HepG2 (cell line): Measurements from ENCODE around the gene GSDMA. TPM values are rescaled to one million over a fixed set of nuclear protein-coding genes. Genes with fewer than 3 reads are reported as not detected.

Source experiments
- ATAC-seq: fragments of 200-7000 bp; cut with Tn5 transposase; 3 replicates; pipeline ENCODE4 v1.9.1; 2020; ENCODE audit warnings: mild to moderate bottlenecking, moderate library complexity
- BruUV-seq: library from RNA; stranded (reverse); fragments of 400-500 nt; replicated peaks from 2 replicates; lab custom pipeline; 2021; lab: Mats Ljungman, UMichigan
- CTCF ChIA-PET: fragments of 300-600 bp; formaldehyde crosslinking; extraction: SDS; loops from one replicate; lab custom pipeline; 2021; ENCODE audit warnings: low total read pairs, inconsistent platforms, low intra/inter-chr PET ratio; lab: Yijun Ruan, JAX
- POLR2A ChIA-PET: fragments of 350-600 bp; sonication (Branson Sonifier 250); formaldehyde crosslinking; loops from one replicate; lab custom pipeline; 2020; ENCODE audit warnings: antibody characterized with exemption, inconsistent platforms; lab: Yijun Ruan, JAX
- DNase-seq: peaks from one replicate; pipeline ENCODE4 v3.0.0-alpha.2; 2015; ENCODE audit warnings: low spot score
- FAIRE-seq: peaks from 3 replicates; lab custom pipeline; 2011; peaks lifted over from hg19 to GRCh38; lab: Jason Lieb, UNC
- H2AFZ ChIP-seq: one replicate; pipeline ENCODE4 v1.6.1; 2011; ENCODE audit warnings: low read length, inconsistent platforms
- H3K27ac ChIP-seq: fragments of 300-600 bp; 3 replicates; pipeline ENCODE4 v1.8.0; 2011; ENCODE audit warnings: mixed run types, mild to moderate bottlenecking, mixed read lengths, low read length, inconsistent platforms; ENCODE audit not compliant: insufficient read depth; ENCODE audit errors: extremely low read length
- H3K27me3 ChIP-seq, 2 experiments: fragments of 200-600 bp in 1 of 2; 2 replicates in 1 of 2; 3 replicates in 1 of 2; pipeline versions ENCODE4 v1.6.0 to v1.8.0; 2011; ENCODE audit warnings: low read length in 2 of 2, mild to moderate bottlenecking in 2 of 2, moderate library complexity in 2 of 2, inconsistent platforms in 1 of 2; ENCODE audit not compliant: insufficient read depth in 2 of 2, control insufficient read depth in 1 of 2
- H3K36me3 ChIP-seq, 2 experiments: fragments of 200-600 bp in 1 of 2; replicated peaks in 1 of 2; 2 replicates in 1 of 2; 3 replicates in 1 of 2; pipeline versions ENCODE4 v1.5.1 to v1.8.0; 2011; ENCODE audit warnings: low read length in 2 of 2, inconsistent platforms in 1 of 2; ENCODE audit not compliant: insufficient read depth in 2 of 2, control insufficient read depth in 1 of 2
- H3K4me1 ChIP-seq: 2 replicates; pipeline ENCODE4 v1.5.1; 2012; ENCODE audit warnings: low read length, inconsistent platforms; ENCODE audit not compliant: insufficient read depth
- H3K4me2 ChIP-seq: 2 replicates; pipeline ENCODE4 v1.6.0; 2011; ENCODE audit warnings: low read depth, low read length, inconsistent platforms
- H3K4me3 ChIP-seq, 3 experiments: fragments of 200-600 bp in 1 of 3; sonication (generic), shearing (Covaris generic) in 1 of 3; replicated peaks in 1 of 3; 2 replicates each; pipeline ENCODE4 v1.5.1; 2011 to 2016; ENCODE audit warnings: low read length in 3 of 3, inconsistent platforms in 2 of 3, low read depth in 2 of 3, mild to moderate bottlenecking in 2 of 3, control low read depth in 1 of 3, mixed read lengths in 1 of 3; ENCODE audit not compliant: insufficient read depth in 1 of 3
- H3K79me2 ChIP-seq: one replicate; pipeline ENCODE4 v1.6.1; 2011; ENCODE audit warnings: low read length, inconsistent platforms; ENCODE audit not compliant: insufficient read depth
- H3K9ac ChIP-seq: 2 replicates; pipeline ENCODE4 v1.6.0; 2011; ENCODE audit warnings: mild to moderate bottlenecking, low read depth, low read length, inconsistent platforms; ENCODE audit not compliant: insufficient read depth
- H3K9me3 ChIP-seq: 2 replicates; pipeline ENCODE4 v1.5.1; 2012; ENCODE audit warnings: mild to moderate bottlenecking, low read length
- H4K20me1 ChIP-seq: 2 replicates; pipeline ENCODE4 v1.6.0; 2011; ENCODE audit warnings: inconsistent platforms, mild to moderate bottlenecking, low read length, moderate library complexity; ENCODE audit not compliant: insufficient read depth
- DPF2 ChIP-seq: sonication (generic); formaldehyde crosslinking; IDR thresholded peaks from 2 replicates; pipeline ENCODE4 v1.4.0; 2020; ENCODE audit warnings: mild to moderate bottlenecking, low read depth, missing genetic modification reagents, borderline replicate concordance
- HDAC1 ChIP-seq: sonication (generic); formaldehyde crosslinking; IDR thresholded peaks from 2 replicates; pipeline ENCODE4 v1.5.1; 2020; ENCODE audit warnings: mild to moderate bottlenecking, missing genetic modification reagents
- IRX3 ChIP-seq: sonication (generic); formaldehyde crosslinking; IDR thresholded peaks from 2 replicates; pipeline ENCODE4 v1.8.1; 2023; ENCODE audit warnings: mild to moderate bottlenecking, low read depth, missing genetic modification reagents, borderline replicate concordance
- PHF21A ChIP-seq: sonication (generic); formaldehyde crosslinking; IDR thresholded peaks from 2 replicates; pipeline ENCODE4 v1.5.0; 2020; ENCODE audit warnings: mild to moderate bottlenecking, missing genetic modification reagents
- PRMT3 ChIP-seq: sonication (generic); formaldehyde crosslinking; IDR thresholded peaks from 2 replicates; pipeline ENCODE4 v1.8.1; 2022; ENCODE audit warnings: low read depth, mild to moderate bottlenecking, moderate library complexity, missing genetic modification reagents, borderline replicate concordance
- TEAD2 ChIP-seq: sonication (generic); formaldehyde crosslinking; IDR thresholded peaks from 2 replicates; pipeline ENCODE4 v1.9.0; 2021; ENCODE audit warnings: missing genetic modification reagents
- THYN1 ChIP-seq: sonication (generic); formaldehyde crosslinking; IDR thresholded peaks from 2 replicates; pipeline ENCODE4 v1.8.1; 2023; ENCODE audit warnings: low read depth, mild to moderate bottlenecking, moderate library complexity, missing genetic modification reagents, borderline replicate concordance
- ZFY ChIP-seq: sonication (generic); formaldehyde crosslinking; IDR thresholded peaks from 2 replicates; pipeline ENCODE4 v1.4.0; 2020; ENCODE audit warnings: missing genetic modification reagents
- WGBS: methylation state at CpG from one replicate; pipeline ENCODE4 v1.1.6; 2017; ENCODE audit warnings: low lambda C conversion rate; 5-methylcytosine and 5-hydroxymethylcytosine counted together
- in situ Hi-C: cut with HindIII; loops from 2 replicates; pipeline ENCODE4 v1.10.0; 2017; ENCODE audit warnings: low pct_unique_long_range_greater_than_20kb; ENCODE audit not compliant: extremely low pct_ligation_motif_present
- intact Hi-C: fragments of 100-400 bp; cut with micrococcal nuclease; formaldehyde crosslinking; loops from one replicate; pipeline ENCODE4 v1.10.0; 2022; ENCODE audit not compliant: unreplicated experiment
- polyA plus RNA-seq, 8 experiments: library from polyadenylated mRNA; depleted of rRNA in 3 of 8; stranded (reverse) in 7 of 8; unstranded in 1 of 8; fragments of >200 nt; fragmentation: Illumina TruSeq in 4 of 8; extraction: Trizol in 4 of 8; gene quantifications; 2 replicates each; pipeline versions ENCODE4 v1.2.1 to v1.2.3, GENCODE V29; 2011 to 2016; ENCODE audit warnings: low read depth in 4 of 8, missing spikeins in 1 of 8, mixed read lengths in 1 of 8; ENCODE audit not compliant: insufficient read depth in 1 of 8
- total RNA-seq, 5 experiments: library from RNA; depleted of rRNA; stranded (reverse); fragments of >200 nt; fragmentation: Illumina TruSeq; extraction: Trizol; gene quantifications; 2 replicates each; pipeline ENCODE4 v1.2.3, GENCODE V29; 2016; ENCODE audit warnings: low read depth in 1 of 5
- TF ChIP-seq, protein P1 (sequence below): sonication (generic); formaldehyde crosslinking; IDR thresholded peaks from 2 replicates; pipeline ENCODE4 v1.4.0; 2020; ENCODE audit warnings: missing genetic modification reagents, borderline replicate concordance
- TF ChIP-seq, protein P2 (sequence below): sonication (generic); formaldehyde crosslinking; IDR thresholded peaks from 2 replicates; pipeline ENCODE4 v1.8.1; 2022; ENCODE audit warnings: mild to moderate bottlenecking, missing genetic modification reagents

GSDMA gene
- total and polyA plus RNA-seq, 2 of the 13 experiments (the other 11 are each of a cell fraction or from before 2014, with no cell fraction given), result not detected

DNA sequence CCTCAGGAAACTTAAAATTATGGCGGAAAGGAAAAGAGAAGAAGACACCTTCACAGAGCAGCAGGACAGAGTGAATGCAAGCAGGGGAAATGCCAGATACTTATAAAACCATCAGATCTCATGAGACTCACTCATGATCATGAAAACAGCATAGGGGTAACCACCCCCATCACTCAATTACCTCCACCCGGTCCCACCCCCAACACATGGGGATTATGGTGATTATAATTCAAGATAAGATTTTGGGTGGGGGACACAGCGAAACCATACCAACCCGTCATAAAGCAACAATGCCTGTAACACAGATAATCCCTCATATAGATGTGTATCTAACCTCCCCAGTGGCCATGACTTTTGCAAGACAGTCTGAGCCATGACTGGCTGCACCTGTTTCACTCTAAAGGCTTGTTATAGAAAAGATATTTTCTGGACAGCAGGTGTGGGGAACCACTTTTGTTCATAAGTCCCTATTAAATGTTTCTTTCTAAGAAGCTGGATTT lies 7.0 kb upstream of the GSDMA start:
- FAIRE-seq, result no peak
- Histone ChIP-seq H3K4me3 (no peak overlapping the region), H3K36me3 (no peaks in the 10 kb centered on the region), H3K79me2 (no peaks in the 10 kb centered on the region), H2AFZ (no peak overlapping the region), H3K27me3 (peaks cover 0 to 14% of the 10 kb centered on the region in 2 experiments; a peak in 3 of 5 replicates), H3K9me3 (no peaks in the 10 kb centered on the region), H3K27ac (no peak overlapping the region), H3K9ac (no peak overlapping the region), H3K4me2 (no peak overlapping the region), H4K20me1 (no peaks in the 10 kb centered on the region), H3K4me1 (peaks cover 59% of the 10 kb centered on the region)
- ChIA-PET POLR2A (no interaction called here), CTCF (no interaction called here)
- no peak for ATAC-seq
- TF ChIP-seq ZFY (CRISPR knock-in tag), result no peak
- no peak for TF ChIP-seq HDAC1 (CRISPR knock-in tag)
- TF ChIP-seq TEAD2, result no peak
- no peak for TF ChIP-seq PRMT3
- TF ChIP-seq THYN1 (CRISPR knock-in tag), result no peak
- TF ChIP-seq, protein P1, sequence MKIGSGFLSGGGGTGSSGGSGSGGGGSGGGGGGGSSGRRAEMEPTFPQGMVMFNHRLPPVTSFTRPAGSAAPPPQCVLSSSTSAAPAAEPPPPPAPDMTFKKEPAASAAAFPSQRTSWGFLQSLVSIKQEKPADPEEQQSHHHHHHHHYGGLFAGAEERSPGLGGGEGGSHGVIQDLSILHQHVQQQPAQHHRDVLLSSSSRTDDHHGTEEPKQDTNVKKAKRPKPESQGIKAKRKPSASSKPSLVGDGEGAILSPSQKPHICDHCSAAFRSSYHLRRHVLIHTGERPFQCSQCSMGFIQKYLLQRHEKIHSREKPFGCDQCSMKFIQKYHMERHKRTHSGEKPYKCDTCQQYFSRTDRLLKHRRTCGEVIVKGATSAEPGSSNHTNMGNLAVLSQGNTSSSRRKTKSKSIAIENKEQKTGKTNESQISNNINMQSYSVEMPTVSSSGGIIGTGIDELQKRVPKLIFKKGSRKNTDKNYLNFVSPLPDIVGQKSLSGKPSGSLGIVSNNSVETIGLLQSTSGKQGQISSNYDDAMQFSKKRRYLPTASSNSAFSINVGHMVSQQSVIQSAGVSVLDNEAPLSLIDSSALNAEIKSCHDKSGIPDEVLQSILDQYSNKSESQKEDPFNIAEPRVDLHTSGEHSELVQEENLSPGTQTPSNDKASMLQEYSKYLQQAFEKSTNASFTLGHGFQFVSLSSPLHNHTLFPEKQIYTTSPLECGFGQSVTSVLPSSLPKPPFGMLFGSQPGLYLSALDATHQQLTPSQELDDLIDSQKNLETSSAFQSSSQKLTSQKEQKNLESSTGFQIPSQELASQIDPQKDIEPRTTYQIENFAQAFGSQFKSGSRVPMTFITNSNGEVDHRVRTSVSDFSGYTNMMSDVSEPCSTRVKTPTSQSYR, result no peak
- TF ChIP-seq DPF2, result no peak
- TF ChIP-seq, protein P2, sequence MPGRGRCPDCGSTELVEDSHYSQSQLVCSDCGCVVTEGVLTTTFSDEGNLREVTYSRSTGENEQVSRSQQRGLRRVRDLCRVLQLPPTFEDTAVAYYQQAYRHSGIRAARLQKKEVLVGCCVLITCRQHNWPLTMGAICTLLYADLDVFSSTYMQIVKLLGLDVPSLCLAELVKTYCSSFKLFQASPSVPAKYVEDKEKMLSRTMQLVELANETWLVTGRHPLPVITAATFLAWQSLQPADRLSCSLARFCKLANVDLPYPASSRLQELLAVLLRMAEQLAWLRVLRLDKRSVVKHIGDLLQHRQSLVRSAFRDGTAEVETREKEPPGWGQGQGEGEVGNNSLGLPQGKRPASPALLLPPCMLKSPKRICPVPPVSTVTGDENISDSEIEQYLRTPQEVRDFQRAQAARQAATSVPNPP, result no peak
- no peak for TF ChIP-seq IRX3 (CRISPR knock-in tag)
- TF ChIP-seq PHF21A, result no peak
- WGBS, result 41% methylated on average over 4 of the region's 4 CpGs
- no TSS peak for BruUV-seq
- intact Hi-C loops, result no loop called here
- in situ Hi-C loops, result no loop called here
- no peak for DNase-seq
